ENCODE data around the gene PIGW.

PIGW gene

DNA sequence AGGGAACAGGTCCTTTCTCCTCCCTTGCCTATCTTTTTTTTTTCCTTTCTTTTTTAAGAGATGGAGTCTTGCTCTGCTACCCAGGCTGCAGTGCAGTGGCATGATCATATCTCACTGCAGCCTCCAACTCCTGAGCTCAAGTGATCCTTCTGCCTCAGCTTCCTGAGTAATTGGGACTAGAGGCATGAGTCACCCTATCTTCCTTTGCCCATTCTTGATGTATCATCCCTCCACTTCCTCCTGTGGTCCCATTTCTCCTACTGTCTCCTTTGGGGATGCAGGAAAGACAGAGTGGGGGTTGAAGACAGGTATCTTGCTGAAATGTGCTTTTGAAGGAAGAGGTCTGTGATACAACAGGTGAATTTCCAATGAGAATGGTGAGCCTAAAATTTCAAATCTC, 5.7 kb upstream of the PIGW start:
- no peaks in the 10 kb centered on the region for H3F3A ChIP-seq (ENCODE audit: control insufficient read depth, insufficient read depth)
- no peak for TF ChIP-seq EZH2phosphoT487 (IDR thresholded peaks at IDR 0.05; ENCODE audit: borderline replicate concordance, low read length)
- TF ChIP-seq, protein P1, sequence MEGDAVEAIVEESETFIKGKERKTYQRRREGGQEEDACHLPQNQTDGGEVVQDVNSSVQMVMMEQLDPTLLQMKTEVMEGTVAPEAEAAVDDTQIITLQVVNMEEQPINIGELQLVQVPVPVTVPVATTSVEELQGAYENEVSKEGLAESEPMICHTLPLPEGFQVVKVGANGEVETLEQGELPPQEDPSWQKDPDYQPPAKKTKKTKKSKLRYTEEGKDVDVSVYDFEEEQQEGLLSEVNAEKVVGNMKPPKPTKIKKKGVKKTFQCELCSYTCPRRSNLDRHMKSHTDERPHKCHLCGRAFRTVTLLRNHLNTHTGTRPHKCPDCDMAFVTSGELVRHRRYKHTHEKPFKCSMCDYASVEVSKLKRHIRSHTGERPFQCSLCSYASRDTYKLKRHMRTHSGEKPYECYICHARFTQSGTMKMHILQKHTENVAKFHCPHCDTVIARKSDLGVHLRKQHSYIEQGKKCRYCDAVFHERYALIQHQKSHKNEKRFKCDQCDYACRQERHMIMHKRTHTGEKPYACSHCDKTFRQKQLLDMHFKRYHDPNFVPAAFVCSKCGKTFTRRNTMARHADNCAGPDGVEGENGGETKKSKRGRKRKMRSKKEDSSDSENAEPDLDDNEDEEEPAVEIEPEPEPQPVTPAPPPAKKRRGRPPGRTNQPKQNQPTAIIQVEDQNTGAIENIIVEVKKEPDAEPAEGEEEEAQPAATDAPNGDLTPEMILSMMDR (IDR thresholded peaks at IDR 0.05; ENCODE audit: low read depth, low read length, poor library complexity, severe bottlenecking), result no peak
- no peak overlapping the region for H3K27ac ChIP-seq (ENCODE audit: low read depth, low read length)
- H3K4me3 ChIP-seq (ENCODE audit: low read length), result no peak overlapping the region
- H3K4me1 ChIP-seq (ENCODE audit: control insufficient read depth, low read length), result peaks cover 17% of the 10 kb centered on the region
- H3K9me3 ChIP-seq (ENCODE audit: control insufficient read depth, insufficient read depth, low read length), result no peaks in the 10 kb centered on the region
- no peaks in the 10 kb centered on the region for H4K20me1 ChIP-seq (ENCODE audit: control insufficient read depth, insufficient read depth, low read depth, low read length)
- H3K27me3 ChIP-seq (ENCODE audit: control insufficient read depth, low read length), result no peaks in the 10 kb centered on the region
- H3K9me2 ChIP-seq (replicated peaks; ENCODE audit: control insufficient read depth, low read length), result no peaks in the 10 kb centered on the region
- H3K79me2 ChIP-seq (ENCODE audit: control insufficient read depth, low read length), result peaks cover 39% of the 10 kb centered on the region
- H3K36me3 ChIP-seq (ENCODE audit: control insufficient read depth, low read length), result peaks cover 83% of the 10 kb centered on the region
- no peak overlapping the region for H3K4me2 ChIP-seq (ENCODE audit: low read length)

DNA sequence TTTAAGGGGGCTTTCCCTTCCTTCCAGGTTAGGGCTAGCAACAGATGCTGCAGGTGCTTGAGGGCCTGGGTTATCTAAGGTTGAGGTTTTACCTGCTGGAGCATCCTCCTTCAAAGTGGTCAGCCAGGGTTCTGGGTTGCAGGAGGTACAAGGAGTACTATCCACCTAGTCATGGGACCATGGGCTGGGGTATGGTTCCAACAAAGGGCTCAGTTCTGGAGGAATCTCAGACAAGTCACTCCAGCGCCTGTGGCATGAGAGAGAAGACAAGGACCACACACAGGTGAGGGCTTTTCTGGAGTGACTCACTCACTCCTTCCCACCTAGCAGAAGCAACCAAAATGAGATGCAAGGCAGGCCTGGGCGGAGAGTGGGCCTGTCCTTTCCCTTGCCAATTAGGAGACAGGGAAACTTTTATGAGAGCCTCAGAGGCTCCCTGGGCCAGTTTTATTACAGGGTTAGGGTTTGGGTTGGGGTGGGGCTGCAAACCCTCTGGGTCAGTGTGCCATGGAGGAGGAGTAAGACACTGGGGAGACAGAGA, 2.3 kb upstream of the PIGW start:
- Histone ChIP-seq H3F3A (ENCODE audit: control insufficient read depth, insufficient read depth) (peaks cover 11% of the 10 kb centered on the region), H3K27ac (ENCODE audit: low read depth, low read length) (no peak overlapping the region), H3K9me2 (replicated peaks; ENCODE audit: control insufficient read depth, low read length) (no peaks in the 10 kb centered on the region), H3K27me3 (ENCODE audit: control insufficient read depth, low read length) (no peaks in the 10 kb centered on the region), H3K4me2 (ENCODE audit: low read length) (peak overlapping the region; percentile 89; the same call in 1 of the 2 replicates), H3K79me2 (ENCODE audit: control insufficient read depth, low read length) (peaks cover 61% of the 10 kb centered on the region), H3K9me3 (ENCODE audit: control insufficient read depth, insufficient read depth, low read length) (no peaks in the 10 kb centered on the region), H4K20me1 (ENCODE audit: control insufficient read depth, insufficient read depth, low read depth, low read length) (no peaks in the 10 kb centered on the region), H3K36me3 (ENCODE audit: control insufficient read depth, low read length) (peaks cover 80% of the 10 kb centered on the region), H3K4me1 (ENCODE audit: control insufficient read depth, low read length) (peaks cover 33% of the 10 kb centered on the region), H3K4me3 (ENCODE audit: low read length) (no peak overlapping the region)
- no peak for TF ChIP-seq EZH2phosphoT487 (IDR thresholded peaks at IDR 0.05; ENCODE audit: borderline replicate concordance, low read length)
- TF ChIP-seq, protein P1 (IDR thresholded peaks at IDR 0.05; ENCODE audit: low read depth, low read length, poor library complexity, severe bottlenecking), result no peak

DNA sequence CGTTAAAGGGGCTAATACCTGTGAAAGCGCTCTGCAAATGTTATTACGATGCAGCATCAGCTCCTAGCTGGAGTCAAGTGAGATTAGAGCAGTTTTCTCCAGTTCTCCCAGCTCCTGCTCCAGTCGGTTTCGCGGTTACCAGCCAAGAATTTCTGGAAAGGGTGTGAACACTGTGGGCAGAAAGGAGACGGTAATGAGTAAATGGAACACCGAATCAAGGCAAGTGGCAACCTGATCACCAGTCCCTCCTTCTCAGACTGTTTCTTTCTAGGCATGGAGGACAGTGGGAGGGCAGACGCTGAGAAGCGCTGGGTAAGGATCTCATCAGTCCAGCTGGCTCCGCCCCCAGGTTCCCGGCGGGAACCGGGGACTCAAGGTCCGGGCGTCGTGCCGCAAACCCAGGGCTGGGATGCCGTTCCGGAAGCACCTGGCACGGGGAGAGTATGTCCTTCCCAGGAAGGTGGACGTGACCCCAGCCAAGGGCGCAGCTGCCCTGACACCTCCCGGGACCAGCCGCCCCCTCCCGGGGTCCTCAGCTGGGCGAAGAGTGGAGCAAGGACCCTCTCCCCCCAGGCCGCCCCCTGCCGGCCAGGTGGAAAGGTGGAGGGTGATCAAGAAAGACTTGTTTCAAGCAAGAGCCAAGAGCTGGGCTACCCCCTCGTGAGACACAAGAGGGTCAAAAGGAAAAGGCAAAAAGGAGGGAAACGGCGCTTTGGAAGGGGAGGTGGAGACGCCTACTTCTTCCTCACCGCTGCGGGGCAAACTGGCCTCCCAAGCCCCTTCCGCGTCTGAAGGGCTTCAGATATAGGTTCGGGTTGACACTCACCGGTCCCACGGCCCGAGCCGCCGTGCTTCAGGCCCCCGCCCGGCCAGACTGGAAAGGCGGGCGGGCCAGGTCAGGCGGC, 600 bp upstream of the PIGW start:
- Histone ChIP-seq H3K36me3 (ENCODE audit: control insufficient read depth, low read length) (peaks cover 80% of the 10 kb centered on the region), H4K20me1 (ENCODE audit: control insufficient read depth, insufficient read depth, low read depth, low read length) (no peaks in the 10 kb centered on the region)

More for the DNA sequence above, 600 bp upstream of the PIGW start:
- Histone ChIP-seq H3F3A (ENCODE audit: control insufficient read depth, insufficient read depth) (peaks cover 19% of the 10 kb centered on the region), H3K9me2 (replicated peaks; ENCODE audit: control insufficient read depth, low read length) (no peaks in the 10 kb centered on the region), H3K4me1 (ENCODE audit: control insufficient read depth, low read length) (peaks cover 37% of the 10 kb centered on the region), H3K27ac (ENCODE audit: low read depth, low read length) (peak overlapping the region; percentile 80), H3K4me3 (ENCODE audit: low read length) (peak overlapping the region; percentile 97), H3K9me3 (ENCODE audit: control insufficient read depth, insufficient read depth, low read length) (no peaks in the 10 kb centered on the region), H3K79me2 (ENCODE audit: control insufficient read depth, low read length) (peaks cover 65% of the 10 kb centered on the region), H3K27me3 (ENCODE audit: control insufficient read depth, low read length) (no peaks in the 10 kb centered on the region), H3K4me2 (ENCODE audit: low read length) (peak overlapping the region; percentile 89)
- TF ChIP-seq, protein P1 (IDR thresholded peaks at IDR 0.05; ENCODE audit: low read depth, low read length, poor library complexity, severe bottlenecking), result peak; percentile 90
- no peak for TF ChIP-seq EZH2phosphoT487 (IDR thresholded peaks at IDR 0.05; ENCODE audit: borderline replicate concordance, low read length)
